HFF-Myc (cell line): ENCODE results near the gene STAC2.

Experiments
- DNase-seq: peaks from one replicate; pipeline ENCODE4 v3.0.0-alpha.2; 2011; ENCODE audit warnings: low read depth; ENCODE audit errors: extremely low read depth
- H3K4me3 ChIP-seq: replicated peaks from 2 replicates; pipeline ENCODE4 v1.5.1; 2011; ENCODE audit warnings: low read depth, mild to moderate bottlenecking, control low read depth, low read length
- TF ChIP-seq, protein P1 (sequence below): IDR thresholded peaks from 2 replicates; pipeline ENCODE4 v1.5.1; 2012; ENCODE audit warnings: mild to moderate bottlenecking, low read depth, low read length, control low read depth; ENCODE audit errors: missing control alignments

STAC2 gene

DNA sequence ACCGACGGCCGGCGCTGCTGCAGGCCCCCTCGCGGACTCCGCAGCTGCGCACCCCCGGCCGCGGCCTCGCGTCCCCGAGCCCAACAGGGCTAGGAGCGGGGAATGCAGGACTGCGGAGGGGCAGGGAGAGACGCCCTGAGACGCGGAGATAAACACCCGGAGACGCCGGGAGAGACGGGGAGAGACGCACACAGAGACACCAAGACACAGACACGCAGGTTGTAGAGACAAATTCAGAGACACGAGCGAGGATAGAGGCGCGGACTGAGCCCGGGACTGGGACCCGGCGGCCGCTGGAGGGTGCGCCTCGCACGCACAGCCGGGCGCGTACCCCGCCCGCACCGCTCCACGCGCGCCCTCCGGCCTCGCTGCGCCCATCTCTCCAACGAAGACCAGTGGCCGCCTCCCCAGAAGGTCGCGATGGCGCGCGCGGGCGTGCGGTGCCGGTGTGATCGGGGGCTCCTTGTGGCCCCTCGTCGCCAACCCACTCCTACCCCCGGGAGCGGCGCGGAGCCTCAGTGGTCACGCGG lies 902 bp downstream of the STAC2 start:
- no peak overlapping the region for H3K4me3 ChIP-seq
- TF ChIP-seq, protein P1, sequence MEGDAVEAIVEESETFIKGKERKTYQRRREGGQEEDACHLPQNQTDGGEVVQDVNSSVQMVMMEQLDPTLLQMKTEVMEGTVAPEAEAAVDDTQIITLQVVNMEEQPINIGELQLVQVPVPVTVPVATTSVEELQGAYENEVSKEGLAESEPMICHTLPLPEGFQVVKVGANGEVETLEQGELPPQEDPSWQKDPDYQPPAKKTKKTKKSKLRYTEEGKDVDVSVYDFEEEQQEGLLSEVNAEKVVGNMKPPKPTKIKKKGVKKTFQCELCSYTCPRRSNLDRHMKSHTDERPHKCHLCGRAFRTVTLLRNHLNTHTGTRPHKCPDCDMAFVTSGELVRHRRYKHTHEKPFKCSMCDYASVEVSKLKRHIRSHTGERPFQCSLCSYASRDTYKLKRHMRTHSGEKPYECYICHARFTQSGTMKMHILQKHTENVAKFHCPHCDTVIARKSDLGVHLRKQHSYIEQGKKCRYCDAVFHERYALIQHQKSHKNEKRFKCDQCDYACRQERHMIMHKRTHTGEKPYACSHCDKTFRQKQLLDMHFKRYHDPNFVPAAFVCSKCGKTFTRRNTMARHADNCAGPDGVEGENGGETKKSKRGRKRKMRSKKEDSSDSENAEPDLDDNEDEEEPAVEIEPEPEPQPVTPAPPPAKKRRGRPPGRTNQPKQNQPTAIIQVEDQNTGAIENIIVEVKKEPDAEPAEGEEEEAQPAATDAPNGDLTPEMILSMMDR = no peak
- DNase-seq = no peak

DNA sequence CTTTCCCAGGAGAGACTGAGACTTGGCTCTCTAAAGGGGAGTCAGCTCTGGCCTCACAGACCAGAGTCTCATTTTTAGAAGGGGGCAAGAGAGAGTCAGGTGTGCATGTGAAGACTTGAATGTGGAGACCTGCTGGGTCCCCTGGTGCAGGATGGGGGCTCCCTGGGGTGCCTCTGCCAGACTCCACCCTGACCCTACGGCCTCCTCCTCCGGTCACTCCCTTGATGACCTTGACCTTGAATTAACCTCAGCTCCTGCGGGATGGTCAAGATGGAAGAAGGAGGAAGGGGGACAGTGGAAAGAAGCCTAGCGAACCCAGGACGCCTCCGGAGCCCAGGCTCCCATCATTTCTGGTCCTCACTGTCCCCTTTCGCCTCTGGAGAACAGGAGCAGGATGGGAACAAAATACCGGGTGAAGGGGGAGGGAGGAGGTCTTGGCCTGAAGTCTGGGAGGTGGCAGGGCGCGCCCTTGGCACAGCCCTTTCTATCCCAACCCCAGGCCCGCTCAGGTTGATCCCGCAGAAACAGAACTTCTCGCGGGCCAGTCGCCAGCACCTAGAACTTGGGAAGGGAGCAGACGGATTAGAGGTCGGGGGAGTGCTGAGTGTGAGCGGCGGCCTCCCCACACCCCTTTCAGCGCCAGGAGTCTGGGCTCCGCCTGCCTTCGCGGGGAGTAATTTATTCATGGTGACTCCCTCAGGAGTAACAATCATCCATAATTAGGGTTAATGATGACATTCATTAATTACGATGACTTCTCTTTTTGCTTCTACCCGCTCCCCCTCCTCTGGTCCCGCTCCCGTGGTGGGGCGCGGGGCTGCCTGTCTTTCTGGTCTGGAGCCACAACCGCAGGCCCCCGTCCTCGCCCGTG lies 1.6 kb downstream of the STAC2 start:
- DNase-seq = no peak
- no peak overlapping the region for H3K4me3 ChIP-seq
- TF ChIP-seq, protein P1 = no peak

DNA sequence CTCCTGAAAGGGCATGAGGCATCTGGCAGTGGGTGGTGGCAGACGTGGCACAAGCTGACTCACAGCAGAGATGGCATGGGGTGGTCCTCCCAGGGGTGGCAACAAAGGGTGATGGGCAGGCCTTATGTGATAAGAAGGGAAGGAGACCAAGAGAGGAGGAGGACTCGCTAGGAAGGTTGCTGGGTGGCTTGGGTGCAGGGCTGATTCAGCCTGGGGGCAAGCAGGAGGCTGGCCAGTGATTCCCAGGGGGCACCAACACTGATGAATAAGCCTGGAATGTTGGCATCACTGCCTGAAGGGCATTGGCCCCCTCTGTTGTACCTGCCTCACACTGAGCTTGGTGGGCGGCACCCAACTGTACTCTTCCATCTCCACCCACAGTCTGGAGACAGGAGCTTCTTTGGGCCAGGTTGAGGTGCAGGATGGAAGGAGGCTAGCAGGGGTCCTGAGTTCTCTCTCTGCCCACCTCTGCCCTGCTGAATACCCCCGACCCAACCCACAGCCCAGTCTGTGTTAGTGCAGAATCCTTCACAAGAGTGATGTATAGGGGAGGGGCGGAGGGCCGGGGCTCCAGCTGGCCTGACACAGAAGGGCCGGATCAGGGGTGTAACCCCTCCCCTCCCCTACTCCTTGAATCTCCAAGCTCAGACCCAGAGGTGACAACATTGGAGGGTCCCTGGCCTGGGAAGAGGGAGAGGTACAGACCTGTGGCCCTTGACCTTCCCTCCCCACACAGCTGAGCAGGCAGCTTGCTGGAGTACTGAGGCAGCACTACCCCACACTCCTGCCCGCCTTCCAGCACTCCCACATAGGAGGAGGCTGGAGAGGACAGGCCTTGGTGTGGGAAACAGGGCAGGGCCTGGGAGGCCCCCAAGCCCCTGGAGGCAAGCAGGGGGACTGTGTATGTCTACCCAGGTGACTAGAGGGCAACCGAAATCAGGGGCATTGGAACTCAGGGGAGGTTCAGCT lies 2.6 kb downstream of the STAC2 start:
- no peak for DNase-seq
- H3K4me3 ChIP-seq = no peak overlapping the region
- TF ChIP-seq, protein P1 = no peak

DNA sequence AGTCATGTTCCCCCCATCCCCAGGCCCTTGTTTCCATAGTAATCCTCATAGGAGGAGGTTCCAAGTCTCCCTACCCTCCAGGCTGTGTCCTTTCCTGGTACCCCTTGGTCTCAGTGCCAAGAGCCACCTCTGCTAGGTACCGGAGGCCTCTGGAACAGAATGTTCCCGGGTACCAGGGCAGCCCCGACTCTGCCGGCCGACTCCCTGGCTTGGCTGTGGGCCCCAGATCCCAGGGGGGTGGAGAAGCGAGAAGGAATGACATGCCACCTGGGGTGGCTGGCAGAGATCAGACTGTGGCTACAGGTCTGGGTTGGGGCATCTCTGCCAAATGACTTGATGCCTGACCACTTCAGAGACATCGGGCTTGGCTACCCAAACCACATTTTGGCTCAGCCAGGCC lies 3.6 kb downstream of the STAC2 start:
- H3K4me3 ChIP-seq = no peak overlapping the region
- TF ChIP-seq, protein P1 = no peak
- no peak for DNase-seq

DNA sequence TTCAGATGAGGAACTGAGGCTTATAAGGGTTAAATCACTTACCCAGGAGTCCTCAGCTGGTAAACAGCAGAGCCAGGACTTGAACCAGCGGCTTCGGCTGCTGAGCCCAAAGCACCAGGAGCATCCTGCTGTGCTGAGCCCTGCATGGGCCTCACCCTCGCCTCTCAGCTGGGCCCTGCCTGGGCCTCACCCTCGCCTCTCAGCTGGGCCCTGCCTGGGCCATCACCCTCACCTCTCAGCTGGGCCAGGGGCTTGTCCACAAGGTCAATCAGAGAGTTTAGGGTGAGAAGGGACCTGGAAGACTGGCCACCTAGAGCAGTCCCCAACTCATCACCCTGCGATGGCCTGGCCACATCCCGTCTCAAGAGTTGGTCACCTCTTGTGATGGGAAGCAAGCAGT lies 4.2 kb downstream of the STAC2 start:
- no peak for DNase-seq
- TF ChIP-seq, protein P1 = no peak
- H3K4me3 ChIP-seq = no peak overlapping the region

DNA sequence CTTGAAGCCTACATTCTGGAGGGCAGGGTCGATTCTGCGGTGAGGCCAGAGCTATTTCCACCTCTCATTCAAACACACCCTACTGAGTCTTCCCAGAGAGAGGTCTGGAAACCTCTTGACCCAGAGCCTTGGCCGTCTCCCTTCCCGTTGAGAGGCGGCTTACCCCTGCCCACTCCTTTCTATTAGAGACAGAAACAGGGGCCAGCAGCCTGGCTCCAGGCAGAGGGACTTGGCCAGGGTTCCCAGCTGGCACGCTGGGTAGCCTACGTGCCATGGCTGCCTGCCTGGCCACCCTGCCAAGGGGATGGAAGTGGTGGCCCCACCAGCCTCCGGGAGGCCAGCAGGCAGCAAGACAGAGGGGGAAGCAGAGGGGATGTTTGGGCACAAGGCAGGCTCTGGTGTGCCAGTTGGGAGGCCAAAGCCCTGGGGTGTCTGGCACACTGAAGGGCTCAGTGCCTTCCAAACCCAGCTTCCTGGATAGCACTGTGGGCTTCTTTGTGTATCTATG lies 6.0 kb downstream of the STAC2 start:
- no peak for DNase-seq
- TF ChIP-seq, protein P1 = no peak

More for the DNA sequence above, 6.0 kb downstream of the STAC2 start:
- no peak overlapping the region for H3K4me3 ChIP-seq
